Osteoblast (primary cell): ENCODE results near the gene RAPGEF1. TPM values are rescaled to one million over a fixed set of nuclear protein-coding genes. Genes with fewer than 3 reads are reported as not detected.
A peak's percentile ranks its signal among the peaks of the same experiment; 100 is the strongest.

Experiments
- DNase-seq: peaks from one replicate; pipeline ENCODE4 v3.0.0; 2011; ENCODE audit warnings: low spot score, mixed read lengths; ENCODE audit not compliant: insufficient read length; ENCODE audit errors: missing footprints
- H2AFZ ChIP-seq: 2 replicates; pipeline ENCODE4 v1.6.0; 2011; ENCODE audit warnings: mild to moderate bottlenecking, low read length
- H3K27ac ChIP-seq: 2 replicates; pipeline ENCODE4 v1.5.1; 2011; ENCODE audit warnings: mild to moderate bottlenecking, low read depth, low read length, moderate library complexity
- H3K27me3 ChIP-seq: 2 replicates; pipeline ENCODE4 v1.6.0; 2012; ENCODE audit warnings: mild to moderate bottlenecking, control low read depth, inconsistent platforms, low read length, moderate library complexity; ENCODE audit not compliant: insufficient read depth
- H3K36me3 ChIP-seq: 2 replicates; pipeline ENCODE4 v1.5.1; 2011; ENCODE audit warnings: mild to moderate bottlenecking, low read length, control low read depth, moderate library complexity; ENCODE audit not compliant: insufficient read depth
- H3K4me1 ChIP-seq: 2 replicates; pipeline ENCODE4 v1.5.1; 2011; ENCODE audit warnings: mild to moderate bottlenecking, low read length, control low read depth, moderate library complexity; ENCODE audit not compliant: insufficient read depth
- H3K4me2 ChIP-seq: 2 replicates; pipeline ENCODE4 v1.6.0; 2011; ENCODE audit warnings: mild to moderate bottlenecking, low read length; ENCODE audit not compliant: insufficient read depth
- H3K4me3 ChIP-seq: fragments of 200-600 bp; sonication (generic); 3 replicates; pipeline ENCODE4 v1.5.1; 2012; ENCODE audit warnings: mild to moderate bottlenecking, low read length, inconsistent platforms; ENCODE audit not compliant: insufficient read depth
- H3K79me2 ChIP-seq: 2 replicates; pipeline ENCODE4 v1.6.0; 2012; ENCODE audit warnings: mild to moderate bottlenecking, low read length, control low read depth, inconsistent platforms; ENCODE audit not compliant: insufficient read depth
- H3K9me3 ChIP-seq: 2 replicates; pipeline ENCODE4 v1.5.1; 2011; ENCODE audit warnings: low read depth, low read length, control low read depth
- H4K20me1 ChIP-seq: 2 replicates; pipeline ENCODE4 v1.6.0; 2012; ENCODE audit warnings: mild to moderate bottlenecking, low read length, control low read depth; ENCODE audit not compliant: insufficient read depth
- total RNA-seq: library from RNA; depleted of rRNA; stranded (reverse); fragments of >200 nt; gene quantifications from 2 replicates; pipeline ENCODE4 v1.2.3, GENCODE V29; 2012
- TF ChIP-seq, protein P1 (sequence below): IDR thresholded peaks from 2 replicates; pipeline ENCODE4 v1.5.1; 2011; ENCODE audit warnings: mild to moderate bottlenecking, low read depth, low read length, moderate library complexity; ENCODE audit errors: extremely low read depth

Gene RAPGEF1
- total RNA-seq, 1 donor = 34.7 TPM

DNA sequence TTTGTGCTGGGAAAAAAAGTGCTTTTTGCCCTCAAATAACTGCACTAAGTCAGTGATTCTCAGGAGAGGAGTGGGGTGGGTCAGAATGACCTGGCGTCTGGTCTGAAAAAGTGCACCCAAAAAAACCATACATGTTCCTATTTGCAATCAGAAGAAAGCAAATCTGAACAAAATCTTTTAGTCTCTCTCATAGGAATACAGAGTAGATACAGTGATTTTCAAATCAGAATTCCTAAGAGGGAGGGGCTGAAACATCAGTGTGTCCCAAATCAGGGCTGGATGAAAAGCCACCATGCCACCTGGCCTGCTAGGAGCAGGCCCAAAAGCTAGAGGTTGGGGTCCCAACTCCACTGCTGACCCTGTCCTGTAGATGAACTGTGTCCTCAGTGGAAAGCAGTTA, 66.8 kb downstream of the RAPGEF1 start:
- DNase-seq = no peak
- no peaks in the 10 kb centered on the region for H3K27me3 ChIP-seq
- H4K20me1 ChIP-seq = peaks cover 25% of the 10 kb centered on the region
- TF ChIP-seq, protein P1, sequence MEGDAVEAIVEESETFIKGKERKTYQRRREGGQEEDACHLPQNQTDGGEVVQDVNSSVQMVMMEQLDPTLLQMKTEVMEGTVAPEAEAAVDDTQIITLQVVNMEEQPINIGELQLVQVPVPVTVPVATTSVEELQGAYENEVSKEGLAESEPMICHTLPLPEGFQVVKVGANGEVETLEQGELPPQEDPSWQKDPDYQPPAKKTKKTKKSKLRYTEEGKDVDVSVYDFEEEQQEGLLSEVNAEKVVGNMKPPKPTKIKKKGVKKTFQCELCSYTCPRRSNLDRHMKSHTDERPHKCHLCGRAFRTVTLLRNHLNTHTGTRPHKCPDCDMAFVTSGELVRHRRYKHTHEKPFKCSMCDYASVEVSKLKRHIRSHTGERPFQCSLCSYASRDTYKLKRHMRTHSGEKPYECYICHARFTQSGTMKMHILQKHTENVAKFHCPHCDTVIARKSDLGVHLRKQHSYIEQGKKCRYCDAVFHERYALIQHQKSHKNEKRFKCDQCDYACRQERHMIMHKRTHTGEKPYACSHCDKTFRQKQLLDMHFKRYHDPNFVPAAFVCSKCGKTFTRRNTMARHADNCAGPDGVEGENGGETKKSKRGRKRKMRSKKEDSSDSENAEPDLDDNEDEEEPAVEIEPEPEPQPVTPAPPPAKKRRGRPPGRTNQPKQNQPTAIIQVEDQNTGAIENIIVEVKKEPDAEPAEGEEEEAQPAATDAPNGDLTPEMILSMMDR = no peak
- no peak overlapping the region for H2AFZ ChIP-seq
- H3K9me3 ChIP-seq = no peaks in the 10 kb centered on the region
- peaks cover 42% of the 10 kb centered on the region for H3K4me1 ChIP-seq
- H3K79me2 ChIP-seq = peaks cover 78% of the 10 kb centered on the region
- H3K4me3 ChIP-seq = no peak overlapping the region
- no peak overlapping the region for H3K27ac ChIP-seq
- no peaks in the 10 kb centered on the region for H3K36me3 ChIP-seq
- H3K4me2 ChIP-seq = no peak overlapping the region

DNA sequence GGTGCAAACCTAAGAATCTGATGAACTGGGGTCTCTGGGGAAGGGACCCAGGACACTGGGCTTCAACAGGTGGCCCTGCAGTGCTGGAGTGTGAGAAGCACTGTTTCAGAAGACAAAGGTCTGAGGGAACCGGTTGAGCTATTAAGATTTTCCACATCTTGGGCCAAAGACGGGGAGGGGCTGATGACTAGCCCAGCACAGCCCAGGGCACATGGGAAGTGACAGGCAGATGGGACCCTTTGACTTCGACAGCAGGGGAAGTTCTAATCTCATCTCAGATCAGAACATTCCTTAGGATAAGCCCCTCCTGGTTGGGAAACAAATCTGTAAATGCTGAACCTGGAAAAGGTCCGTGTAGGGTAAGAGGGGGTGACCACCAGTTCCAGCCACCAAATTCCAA, 67.4 kb downstream of the RAPGEF1 start:
- peaks cover 42% of the 10 kb centered on the region for H3K4me1 ChIP-seq
- H4K20me1 ChIP-seq = peaks cover 28% of the 10 kb centered on the region

DNA sequence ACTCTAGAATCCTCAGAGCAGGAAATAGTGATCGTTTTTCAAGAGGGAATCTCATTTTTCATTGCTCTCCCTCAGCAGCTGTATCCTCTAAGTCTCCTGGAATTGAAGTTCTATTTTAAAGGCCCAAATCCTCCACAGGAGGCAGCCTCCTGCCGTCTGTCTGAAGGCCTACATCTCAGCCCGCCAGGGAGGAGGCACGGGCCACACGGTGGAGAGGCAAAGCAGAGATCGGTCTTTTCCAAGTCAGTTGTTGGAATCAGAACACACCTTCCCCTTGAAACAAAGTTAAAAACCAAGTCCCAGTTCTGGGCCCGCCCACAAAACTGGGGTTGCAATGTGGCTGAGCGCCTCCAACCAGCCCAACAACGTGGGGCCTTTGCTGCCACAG, 68.7 kb downstream of the RAPGEF1 start:
- no peak overlapping the region for H3K4me3 ChIP-seq
- no peak overlapping the region for H3K27ac ChIP-seq
- no peaks in the 10 kb centered on the region for H3K9me3 ChIP-seq
- no peak overlapping the region for H2AFZ ChIP-seq
- peaks cover 30% of the 10 kb centered on the region for H3K4me1 ChIP-seq
- no peaks in the 10 kb centered on the region for H3K27me3 ChIP-seq
- peaks cover 84% of the 10 kb centered on the region for H3K79me2 ChIP-seq
- no peak for DNase-seq
- no peak overlapping the region for H3K4me2 ChIP-seq
- H3K36me3 ChIP-seq = no peaks in the 10 kb centered on the region
- TF ChIP-seq, protein P1 = no peak
- peaks cover 28% of the 10 kb centered on the region for H4K20me1 ChIP-seq

More for the DNA sequence above, 67.4 kb downstream of the RAPGEF1 start:
- TF ChIP-seq, protein P1 = no peak
- Histone ChIP-seq H3K79me2 (peaks cover 81% of the 10 kb centered on the region), H3K27ac (no peak overlapping the region), H3K4me3 (no peak overlapping the region), H3K27me3 (no peaks in the 10 kb centered on the region), H2AFZ (no peak overlapping the region), H3K4me2 (no peak overlapping the region), H3K9me3 (no peaks in the 10 kb centered on the region), H3K36me3 (no peaks in the 10 kb centered on the region)
- DNase-seq = peak; percentile 50

DNA sequence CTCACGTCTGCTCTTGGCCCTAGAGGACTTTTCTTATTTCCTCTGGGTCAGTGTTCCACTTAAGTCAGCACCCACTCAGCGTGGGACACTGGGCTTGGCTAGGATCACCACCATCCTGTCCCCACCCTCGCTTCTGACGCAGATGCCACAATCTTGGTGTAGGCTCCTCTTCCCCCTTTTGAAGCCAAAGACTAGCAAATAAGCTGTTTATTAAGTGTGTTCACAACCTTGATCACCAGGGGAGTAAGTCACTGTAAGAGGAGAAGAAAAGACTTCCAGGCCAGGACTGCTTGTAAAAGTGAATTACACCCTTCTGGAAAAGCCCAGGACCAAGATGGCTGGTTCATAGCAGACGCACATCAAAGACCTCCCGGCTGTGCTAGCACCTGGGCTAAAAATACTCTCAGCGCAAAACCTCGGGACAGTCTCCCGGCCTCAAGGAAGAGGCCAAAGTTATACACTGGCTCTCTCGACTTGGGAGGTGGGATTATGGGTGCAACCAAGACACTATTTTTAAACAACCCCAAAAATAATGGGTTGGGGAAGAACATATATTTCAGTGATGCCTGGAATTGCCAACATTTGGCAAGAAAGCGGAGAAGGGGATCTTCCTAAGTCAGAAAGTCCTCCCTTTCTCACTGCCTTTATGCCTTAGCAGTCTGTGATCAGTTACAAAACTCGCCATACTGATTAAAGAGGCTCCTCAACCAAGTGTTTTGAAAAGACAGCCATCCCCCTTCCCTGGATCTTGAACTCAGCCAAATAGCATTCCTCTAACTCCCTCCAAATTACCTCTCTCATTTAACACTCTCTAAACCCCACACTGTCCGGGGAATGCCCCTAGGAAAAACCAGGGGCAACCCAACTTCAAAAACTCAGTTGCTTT, 69.4 kb downstream of the RAPGEF1 start:
- H3K36me3 ChIP-seq = no peaks in the 10 kb centered on the region
- TF ChIP-seq, protein P1 = no peak
- H3K27me3 ChIP-seq = no peaks in the 10 kb centered on the region
- H4K20me1 ChIP-seq = peaks cover 28% of the 10 kb centered on the region
- no peak overlapping the region for H2AFZ ChIP-seq
- H3K9me3 ChIP-seq = no peaks in the 10 kb centered on the region
- H3K4me2 ChIP-seq = no peak overlapping the region
- H3K79me2 ChIP-seq = peaks cover 83% of the 10 kb centered on the region
- DNase-seq = no peak
- H3K27ac ChIP-seq = no peak overlapping the region
- H3K4me1 ChIP-seq = peaks cover 24% of the 10 kb centered on the region
- no peak overlapping the region for H3K4me3 ChIP-seq
